Mucosa of descending colon (tissue), 3 donors: ENCODE measurements around the gene HAGH. TPM values are rescaled to one million over a fixed set of nuclear protein-coding genes. Genes with fewer than 3 reads are reported as not detected.

Experiments used
- ATAC-seq: fragments of 200-7000 bp; cut with Tn5 transposase; one replicate; pipeline ENCODE4 v1.9.1; 2020; ENCODE audit warnings: mild to moderate bottlenecking, moderate library complexity
- DNase-seq, 3 donors: peaks; one replicate each; pipeline ENCODE4 v3.0.0-alpha.2; 2020
- H3K36me3 ChIP-seq: fragments of 200-600 bp; one replicate; pipeline ENCODE4 v1.8.0; 2021; ENCODE audit warnings: low read depth, mild to moderate bottlenecking
- H3K4me1 ChIP-seq: fragments of 200-600 bp; one replicate; pipeline ENCODE4 v1.8.0; 2021; ENCODE audit warnings: low read depth, mild to moderate bottlenecking
- H3K4me3 ChIP-seq: fragments of 200-600 bp; one replicate; pipeline ENCODE4 v1.8.0; 2021; ENCODE audit warnings: mild to moderate bottlenecking
- H3K9me3 ChIP-seq: fragments of 200-600 bp; one replicate; pipeline ENCODE4 v1.8.0; 2021; ENCODE audit warnings: mild to moderate bottlenecking
- intact Hi-C, 2 donors: fragments of 100-400 bp; cut with DNase I in 1 of 2; cut with micrococcal nuclease in 1 of 2; formaldehyde crosslinking; loops; one replicate each; pipeline versions ENCODE4 v1.11.0 to v1.11.1; 2022; cut with DNase I, micrococcal nuclease
- total RNA-seq, 3 donors: library from RNA; stranded (reverse); fragmentation: NEBNext Ultra II Directional in 2 of 3; extraction: Animal tissue kit (Norgen Biotek cat#: 25700) in 2 of 3; gene quantifications; one replicate each; pipeline versions ENCODE4 v1.2.1 to v1.2.4, GENCODE V29; 2021 to 2023
- TF ChIP-seq, protein P1 (sequence below): fragments of 200-600 bp; IDR thresholded peaks from one replicate; pipeline ENCODE4 v1.8.0; 2022; ENCODE audit warnings: antibody characterized with exemption, mild to moderate bottlenecking
- donor health status: DM: no; HTN: no; CAD: no; lungs with moderate emphysema.
- donor health status: DM: no; HTN: no; CAD: no.
- donor health status: DM: no; HTN: yes; CAD: no.

Gene HAGH
- total RNA-seq, 3 donors from 2014 or later: 63.4 to 94.8 (median 68.0) TPM

DNA sequence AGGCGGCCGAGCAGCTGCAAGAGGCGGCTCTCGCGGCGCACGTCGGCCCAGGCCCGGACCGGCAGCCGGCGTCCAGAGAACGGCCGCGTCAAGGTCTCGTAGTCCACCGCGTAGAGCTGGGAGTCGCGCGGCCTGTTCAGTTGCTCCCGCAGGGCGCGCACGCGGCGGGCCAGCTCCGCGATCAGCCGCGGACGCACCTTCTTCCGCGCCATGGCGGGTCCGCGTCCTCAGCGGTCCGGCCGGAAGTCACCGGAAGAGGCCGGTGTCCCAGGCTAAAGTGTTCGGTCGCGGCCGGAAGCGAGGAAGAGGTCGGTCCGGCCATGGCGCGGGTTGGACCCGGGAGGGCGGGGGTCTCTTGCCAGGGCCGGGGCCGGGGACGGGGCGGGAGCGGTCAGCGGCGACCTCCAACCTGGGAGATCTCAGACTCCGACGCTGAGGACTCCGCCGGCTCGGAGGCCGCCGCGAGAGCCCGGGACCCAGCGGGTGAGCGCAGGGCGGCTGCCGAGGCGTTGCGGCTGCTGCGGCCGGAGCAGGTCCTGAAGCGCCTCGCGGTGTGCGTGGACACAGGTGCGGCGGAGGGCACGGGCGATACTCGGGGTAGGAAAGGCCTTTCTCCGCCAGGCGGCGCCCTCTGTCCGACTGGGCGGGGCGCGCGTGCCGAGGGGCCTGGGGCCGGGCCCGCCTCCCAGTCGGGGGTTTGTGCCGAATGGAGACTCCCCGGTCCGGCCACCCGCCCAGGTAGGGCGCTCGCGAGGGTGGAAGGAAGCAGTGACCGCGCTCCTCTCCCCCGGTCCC, 53.5 kb downstream of the HAGH start, which contains the start of gene MRPS34:
Gene MRPS34 (minus strand): TSS at position 227 of the 795 bp plus-strand sequence. CDS start 15 bp downstream, at position 212.
- Histone ChIP-seq H3K36me3 (peaks cover 5% of the 10 kb centered on the region), H3K9me3 (no peaks in the 10 kb centered on the region), H3K4me3 (peak within 1 kb of the TSS; percentile 89), H3K4me1 (peaks cover 31% of the 10 kb centered on the region)
- TF ChIP-seq, protein P1, sequence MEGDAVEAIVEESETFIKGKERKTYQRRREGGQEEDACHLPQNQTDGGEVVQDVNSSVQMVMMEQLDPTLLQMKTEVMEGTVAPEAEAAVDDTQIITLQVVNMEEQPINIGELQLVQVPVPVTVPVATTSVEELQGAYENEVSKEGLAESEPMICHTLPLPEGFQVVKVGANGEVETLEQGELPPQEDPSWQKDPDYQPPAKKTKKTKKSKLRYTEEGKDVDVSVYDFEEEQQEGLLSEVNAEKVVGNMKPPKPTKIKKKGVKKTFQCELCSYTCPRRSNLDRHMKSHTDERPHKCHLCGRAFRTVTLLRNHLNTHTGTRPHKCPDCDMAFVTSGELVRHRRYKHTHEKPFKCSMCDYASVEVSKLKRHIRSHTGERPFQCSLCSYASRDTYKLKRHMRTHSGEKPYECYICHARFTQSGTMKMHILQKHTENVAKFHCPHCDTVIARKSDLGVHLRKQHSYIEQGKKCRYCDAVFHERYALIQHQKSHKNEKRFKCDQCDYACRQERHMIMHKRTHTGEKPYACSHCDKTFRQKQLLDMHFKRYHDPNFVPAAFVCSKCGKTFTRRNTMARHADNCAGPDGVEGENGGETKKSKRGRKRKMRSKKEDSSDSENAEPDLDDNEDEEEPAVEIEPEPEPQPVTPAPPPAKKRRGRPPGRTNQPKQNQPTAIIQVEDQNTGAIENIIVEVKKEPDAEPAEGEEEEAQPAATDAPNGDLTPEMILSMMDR: peak; percentile 83
- intact Hi-C loops: no loop called here
- DNase-seq: peak; percentile 85 to 91 (median 90)
- ATAC-seq: peak; percentile 80

DNA sequence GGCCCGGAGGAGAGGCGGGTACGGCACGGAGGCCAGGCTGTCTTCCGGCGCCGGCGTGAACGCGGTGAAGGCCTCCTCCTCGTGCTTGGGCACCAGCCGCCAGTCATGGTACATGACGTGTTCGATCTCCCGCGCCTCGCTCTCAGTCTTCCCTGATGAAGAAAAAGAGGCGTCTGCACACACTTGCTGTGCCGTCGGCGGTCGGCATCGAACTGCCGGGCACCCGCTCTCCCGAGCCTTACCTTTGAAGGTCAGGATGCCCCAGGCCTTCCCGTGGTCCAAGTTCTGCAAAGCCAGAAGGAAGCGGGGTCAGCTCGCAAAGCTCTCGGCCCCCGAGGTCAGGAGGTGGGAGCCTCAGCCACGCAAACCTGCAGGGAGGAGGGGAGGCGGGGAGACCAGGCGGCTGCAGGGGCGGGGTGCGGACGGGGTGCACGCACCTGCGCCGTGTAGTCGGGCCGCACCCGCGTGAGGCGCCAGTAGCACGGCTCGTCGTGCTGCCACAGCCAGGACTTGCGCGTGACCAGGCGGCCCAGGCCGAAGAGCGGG, 54.2 kb downstream of the HAGH start, which contains the start of gene EME2:
Gene EME2 (plus strand): TSS at position 449 of the 546 bp plus-strand sequence. CDS start 418 bp downstream, outside the sequence.
- H3K4me3 ChIP-seq: peak within 1 kb of the TSS; percentile 89
- peak in 2 of 3 donors; percentile 59 to 77 for DNase-seq
- intact Hi-C loops: no loop called here
- TF ChIP-seq, protein P1: no peak
- no peaks in the 10 kb centered on the region for H3K9me3 ChIP-seq
- peaks cover 31% of the 10 kb centered on the region for H3K4me1 ChIP-seq
- peak; percentile 27 for ATAC-seq
- peaks cover 2% of the 10 kb centered on the region for H3K36me3 ChIP-seq

DNA sequence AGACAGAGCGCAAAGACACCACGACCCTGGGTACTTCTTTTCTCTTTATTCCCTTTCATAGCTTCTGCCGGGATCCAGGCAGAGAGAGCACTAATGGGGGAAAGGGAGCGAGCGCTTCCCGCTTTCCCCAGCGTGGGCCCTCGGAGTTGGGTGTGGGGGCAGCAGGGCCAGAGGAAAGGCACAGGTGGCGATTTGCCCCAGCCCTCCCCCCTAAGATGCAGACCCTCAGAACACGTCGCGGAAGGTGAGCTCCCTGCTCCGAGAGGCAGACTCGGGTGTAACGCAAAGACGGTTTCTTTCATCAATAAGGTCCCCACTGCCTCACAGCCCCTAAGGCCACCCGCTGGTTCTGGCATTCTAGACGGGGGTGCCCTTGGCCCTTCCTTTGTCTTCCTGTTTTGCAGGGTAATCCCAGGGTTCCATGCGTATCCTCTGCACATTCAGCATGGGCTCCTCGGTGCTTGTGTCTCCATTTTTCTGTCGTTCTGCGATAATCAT, 54.7 kb downstream of the HAGH start:
- peak in 1 of 3 donors; percentile 49 for DNase-seq
- H3K36me3 ChIP-seq: no peaks in the 10 kb centered on the region
- intact Hi-C loops: no loop called here
- TF ChIP-seq, protein P1: no peak
- ATAC-seq: no peak
- H3K4me3 ChIP-seq: peak overlapping the region; percentile 89
- peaks cover 31% of the 10 kb centered on the region for H3K4me1 ChIP-seq
- H3K9me3 ChIP-seq: no peaks in the 10 kb centered on the region

DNA sequence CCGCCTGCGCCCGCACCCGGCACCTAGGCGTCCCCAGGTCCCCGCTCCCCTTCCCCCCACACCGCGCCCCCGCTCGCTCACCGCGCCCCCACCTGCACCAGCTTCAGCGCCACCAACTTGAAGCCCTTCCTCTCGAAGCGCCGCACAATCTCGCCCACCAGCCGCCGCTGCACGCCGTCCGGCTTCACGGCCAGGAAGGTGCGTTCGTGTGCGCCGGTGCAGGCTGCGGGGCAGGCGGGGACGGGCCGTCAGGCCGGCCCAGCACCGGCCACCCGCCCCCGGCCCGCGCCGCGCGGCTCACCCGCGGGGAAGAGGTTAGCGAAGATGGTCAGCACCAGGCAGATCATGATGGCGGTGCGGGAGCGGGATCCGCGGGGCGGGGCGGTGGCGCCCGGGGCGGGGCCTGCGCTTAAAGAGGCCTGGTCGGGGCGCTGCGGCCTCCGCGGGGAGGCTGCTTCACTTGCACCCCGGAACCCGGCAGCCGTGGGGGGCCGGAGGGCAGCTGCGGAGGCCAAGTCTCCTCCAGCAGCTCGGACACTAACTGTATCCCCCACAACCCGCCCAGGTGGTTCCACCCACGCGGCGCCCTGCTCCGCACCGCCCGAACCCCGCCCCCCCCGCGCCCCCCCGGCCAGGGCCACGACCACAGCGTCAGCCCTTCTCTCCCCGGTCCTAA, 55.3 kb downstream of the HAGH start, which contains the start of gene NME3:
Gene NME3 (minus strand): TSS at position 356 of the 676 bp plus-strand sequence. CDS start 9 bp downstream, at position 347.
- Histone ChIP-seq H3K4me3 (peak within 1 kb of the TSS; percentile 89), H3K36me3 (no peaks in the 10 kb centered on the region), H3K4me1 (peaks cover 31% of the 10 kb centered on the region), H3K9me3 (no peaks in the 10 kb centered on the region)
- DNase-seq (peak; percentile 89 to 91 (median 91)), ATAC-seq (peak; percentile 61)
- TF ChIP-seq, protein P1: no peak
- intact Hi-C loops: no loop called here
